SK-N-SH (cell line): ENCODE results near the gene ACTR8. TPM values are rescaled to one million over a fixed set of nuclear protein-coding genes. Genes with fewer than 3 reads are reported as not detected.

Experiments
- CTCF ChIA-PET: fragments of 300-600, 350-600 bp; formaldehyde crosslinking; extraction: SDS; loops from one replicate; lab custom pipeline; 2021; lab: Yijun Ruan, JAX
- POLR2A ChIA-PET: fragments of 350-600 bp; sonication (Branson Sonifier 250); formaldehyde crosslinking; extraction: SDS; loops from one replicate; lab custom pipeline; 2020; ENCODE audit warnings: antibody characterized with exemption, inconsistent platforms; lab: Yijun Ruan, JAX
- DNase-seq: peaks from one replicate; pipeline ENCODE4 v3.0.0; 2012
- H2AFZ ChIP-seq: fragments of 200-600 bp; sonication (generic); 2 replicates; pipeline ENCODE4 v1.8.1; 2016; ENCODE audit warnings: antibody characterized with exemption, mild to moderate bottlenecking, low read depth
- H3F3A ChIP-seq: fragments of 200-600 bp; sonication (generic); replicated peaks from 2 replicates; pipeline ENCODE3; 2016; ENCODE audit warnings: antibody characterized with exemption, mild to moderate bottlenecking; ENCODE audit not compliant: insufficient read depth
- H3K27ac ChIP-seq, 2 experiments: fragments of 200-500 bp in 1 of 2; fragments of 200-600 bp in 1 of 2; sonication (Bioruptor generic) in 1 of 2; sonication (generic), shearing (Covaris generic) in 1 of 2; 2 replicates each; pipeline versions ENCODE4 v1.5.1 to v1.6.1; 2014 to 2016; ENCODE audit warnings: low read depth in 2 of 2, inconsistent platforms in 1 of 2, low read length in 1 of 2, mild to moderate bottlenecking in 1 of 2, mixed read lengths in 1 of 2
- H3K27me3 ChIP-seq: fragments of 200-600 bp; sonication (generic), shearing (Covaris generic); 2 replicates; pipeline ENCODE4 v1.6.1; 2016; ENCODE audit warnings: mixed run types; ENCODE audit not compliant: insufficient read depth
- H3K36me3 ChIP-seq, 2 experiments: fragments of 200-500 bp in 1 of 2; fragments of 200-600 bp in 1 of 2; sonication (Bioruptor generic) in 1 of 2; sonication (generic) in 1 of 2; replicated peaks in 1 of 2; 2 replicates each; pipeline versions ENCODE3 to v1.5.1; 2014 to 2016; ENCODE audit warnings: low read length in 1 of 2, mild to moderate bottlenecking in 1 of 2; ENCODE audit not compliant: insufficient read depth in 2 of 2, control insufficient read depth in 1 of 2
- H3K4me1 ChIP-seq, 2 experiments: fragments of 200-500 bp in 1 of 2; fragments of 200-600 bp in 1 of 2; sonication (Bioruptor generic) in 1 of 2; sonication (generic), shearing (Covaris generic) in 1 of 2; 2 replicates each; pipeline versions ENCODE4 v1.5.1 to v1.6.1; 2014 to 2016; ENCODE audit warnings: low read depth in 1 of 2, low read length in 1 of 2, mixed run types in 1 of 2; ENCODE audit not compliant: insufficient read depth in 2 of 2, control insufficient read depth in 1 of 2
- H3K4me2 ChIP-seq: fragments of 200-600 bp; sonication (generic), shearing (Covaris generic); 2 replicates; pipeline ENCODE4 v1.6.1; 2017; ENCODE audit warnings: mixed run types
- H3K4me3 ChIP-seq, 2 experiments: fragments of 200-500 bp in 1 of 2; fragments of 200-600 bp in 1 of 2; sonication (Bioruptor generic) in 1 of 2; sonication (generic), shearing (Covaris generic) in 1 of 2; 2 replicates each; pipeline versions ENCODE4 v1.5.1 to v1.8.1; 2014 to 2016; ENCODE audit warnings: low read depth in 2 of 2, inconsistent platforms in 1 of 2, low read length in 1 of 2, mild to moderate bottlenecking in 1 of 2, mixed read lengths in 1 of 2, moderate library complexity in 1 of 2
- H3K79me2 ChIP-seq: fragments of 200-600 bp; sonication (generic); 2 replicates; pipeline ENCODE4 v1.8.1; 2017; ENCODE audit warnings: mild to moderate bottlenecking; ENCODE audit not compliant: insufficient read depth
- H3K9ac ChIP-seq: fragments of 200-600 bp; sonication (generic); 2 replicates; pipeline ENCODE4 v1.6.1; 2017; ENCODE audit warnings: mixed run types
- H3K9me2 ChIP-seq: fragments of 200-600 bp; sonication (generic); 2 replicates; pipeline ENCODE4 v1.6.1; 2017; ENCODE audit warnings: mixed run types
- H3K9me3 ChIP-seq: fragments of 200-600 bp; sonication (generic); 2 replicates; pipeline ENCODE4 v1.6.1; 2017; ENCODE audit warnings: mixed run types, mild to moderate bottlenecking, moderate library complexity
- H4K20me1 ChIP-seq: fragments of 200-600 bp; sonication (generic); 2 replicates; pipeline ENCODE4 v1.6.1; 2017; ENCODE audit warnings: mild to moderate bottlenecking, mixed run types; ENCODE audit not compliant: insufficient read depth
- CTCF ChIP-seq: fragments of 200-600 bp; sonication (generic); IDR thresholded peaks from 2 replicates; pipeline ENCODE4 v1.6.1; 2017; ENCODE audit warnings: antibody characterized with exemption, mild to moderate bottlenecking, moderate library complexity
- ELF1 ChIP-seq: IDR thresholded peaks from 2 replicates; pipeline ENCODE4 v1.4.0; 2012
- EP300 ChIP-seq, 2 experiments: IDR thresholded peaks; 2 replicates each; pipeline versions ENCODE4 v1.4.0 to v1.6.1; 2012; ENCODE audit warnings: borderline replicate concordance in 1 of 2, low read depth in 1 of 2, low read length in 1 of 2
- FOSL2 ChIP-seq: IDR thresholded peaks from 2 replicates; pipeline ENCODE4 v1.4.0; 2012; ENCODE audit warnings: low read depth, mild to moderate bottlenecking, moderate library complexity, borderline replicate concordance
- GABPA ChIP-seq: IDR thresholded peaks from 2 replicates; pipeline ENCODE4 v1.4.0; 2012; ENCODE audit warnings: low read depth, mild to moderate bottlenecking
- MEF2A ChIP-seq: IDR thresholded peaks from 2 replicates; pipeline ENCODE4 v1.4.0; 2012; ENCODE audit warnings: low read depth, borderline replicate concordance
- MXI1 ChIP-seq: IDR thresholded peaks from 2 replicates; pipeline ENCODE4 v1.6.1; 2012; ENCODE audit warnings: mild to moderate bottlenecking, low read depth, low read length, improper control_type of control experiment
- NRF1 ChIP-seq: IDR thresholded peaks from 2 replicates; pipeline ENCODE4 v1.6.1; 2012; ENCODE audit warnings: low read depth, mild to moderate bottlenecking, low read length
- POLR2AphosphoS5 ChIP-seq: IDR thresholded peaks from 2 replicates; pipeline ENCODE4 v1.6.1; 2012; ENCODE audit warnings: low read depth, low read length
- RAD21 ChIP-seq: IDR thresholded peaks from 2 replicates; pipeline ENCODE4 v1.6.1; 2012; ENCODE audit warnings: mild to moderate bottlenecking, low read length
- REST ChIP-seq: IDR thresholded peaks from 2 replicates; pipeline ENCODE4 v1.6.1; 2012; ENCODE audit warnings: mild to moderate bottlenecking, low read depth, low read length, moderate library complexity
- SIN3A ChIP-seq: IDR thresholded peaks from 2 replicates; pipeline ENCODE4 v1.6.1; 2012; ENCODE audit warnings: low read depth, mild to moderate bottlenecking, low read length, moderate library complexity, borderline replicate concordance
- SMC3 ChIP-seq: IDR thresholded peaks from 2 replicates; pipeline ENCODE4 v1.6.1; 2012; ENCODE audit warnings: low read depth, low read length, improper control_type of control experiment
- TAF1 ChIP-seq: IDR thresholded peaks from 2 replicates; pipeline ENCODE4 v1.6.1; 2012; ENCODE audit warnings: low read depth, mild to moderate bottlenecking, low read length, moderate library complexity, borderline replicate concordance
- TCF12 ChIP-seq: IDR thresholded peaks from 2 replicates; pipeline ENCODE4 v1.4.0; 2012
- USF1 ChIP-seq: IDR thresholded peaks from 2 replicates; pipeline ENCODE4 v1.4.0; 2012; ENCODE audit warnings: low read depth, borderline replicate concordance
- USF2 ChIP-seq: fragments of 150-350 bp; IDR thresholded peaks from 2 replicates; pipeline ENCODE4 v1.6.1; 2017; ENCODE audit warnings: antibody characterized with exemption, low read length, low read depth, borderline replicate concordance
- WGBS: methylation state at CpG from one replicate; pipeline ENCODE4 v1.1.6; 2017; ENCODE audit warnings: low lambda C conversion rate; 5-methylcytosine and 5-hydroxymethylcytosine counted together
- polyA plus RNA-seq, 3 experiments: library from polyadenylated mRNA; depleted of rRNA; stranded (reverse); fragments of >200 nt; gene quantifications; 2 replicates each; pipeline ENCODE4 v1.2.3, GENCODE V29; 2012

ACTR8 gene
- polyA plus RNA-seq, 1 of the 3 experiments (the other 2 are of a cell fraction), result 17.7 TPM

GRCh38 chr3:53823026-53823955, 58.7 kb downstream of the ACTR8 start:
- no peak for TF ChIP-seq MEF2A
- no peak for TF ChIP-seq SIN3A
- no peak for TF ChIP-seq GABPA
- TF ChIP-seq USF2, result no peak
- TF ChIP-seq RAD21, result no peak
- no peak for TF ChIP-seq USF1
- no peak for TF ChIP-seq FOSL2
- TF ChIP-seq MXI1, result no peak
- no peak for TF ChIP-seq CTCF
- no peak for TF ChIP-seq TAF1
- no peak for TF ChIP-seq SMC3
- TF ChIP-seq ELF1, result no peak
- no peak for TF ChIP-seq TCF12
- Histone ChIP-seq H3K4me2 (no peak overlapping the region), H4K20me1 (no peaks in the 10 kb centered on the region), H3K36me3 (no peaks in the 10 kb centered on the region), H3K27ac (no peak overlapping the region), H3K27me3 (no peaks in the 10 kb centered on the region), H3K4me1 (no peaks in the 10 kb centered on the region; a peak in 1 of 4 replicates), H3K9me2 (no peaks in the 10 kb centered on the region), H2AFZ (no peak overlapping the region), H3F3A (no peaks in the 10 kb centered on the region), H3K4me3 (no peak overlapping the region), H3K9ac (no peak overlapping the region), H3K9me3 (no peaks in the 10 kb centered on the region), H3K79me2 (no peaks in the 10 kb centered on the region)
- no peak for DNase-seq
- ChIA-PET POLR2A (no interaction called here), CTCF (no interaction called here)
- WGBS, result 91% methylated on average over 23 of the region's 67 CpGs

- Histone ChIP-seq H3F3A (no peaks in the 10 kb centered on the region), H3K36me3 (no peaks in the 10 kb centered on the region), H3K4me3 (no peak overlapping the region), H3K9ac (no peak overlapping the region), H3K4me1 (no peaks in the 10 kb centered on the region; a peak in 1 of 4 replicates), H4K20me1 (no peaks in the 10 kb centered on the region), H2AFZ (no peak overlapping the region), H3K9me3 (no peaks in the 10 kb centered on the region), H3K79me2 (no peaks in the 10 kb centered on the region), H3K4me2 (no peak overlapping the region), H3K27me3 (no peaks in the 10 kb centered on the region), H3K9me2 (no peaks in the 10 kb centered on the region), H3K27ac (no peak overlapping the region)
- no peak for TF ChIP-seq SMC3
- no peak for TF ChIP-seq NRF1
- no peak for TF ChIP-seq REST
- TF ChIP-seq GABPA, result no peak
- TF ChIP-seq MEF2A, result no peak
- TF ChIP-seq EP300 (IDR thresholded peaks at IDR 0.05; ENCODE audit: borderline replicate concordance in 1 of 2, low read depth in 1 of 2, low read length in 1 of 2), result no peak
- TF ChIP-seq POLR2AphosphoS5, result no peak
- ChIA-PET POLR2A (no interaction called here), CTCF (interaction anchor here (0.6 kb wide), 1 partner anchor 9 kb away, joined by 3 read pairs; no protein-coding TSS in a partner anchor)
- DNase-seq, result no peak
- 78% methylated on average over 7 of the region's 14 CpGs for WGBS
These were observed 59.6 kb downstream of the ACTR8 start for GRCh38 chr3:53822331-53822741.
